B cell (primary cell): ENCODE measurements around the gene MCEE. TPM values are rescaled to one million over a fixed set of nuclear protein-coding genes. Genes with fewer than 3 reads are reported as not detected.

Experiments
- ATAC-seq: fragments of 200-7000 bp; cut with Tn5 transposase; one replicate; pipeline ENCODE4 v1.10.0; 2021; ENCODE audit warnings: low read depth, mild to moderate bottlenecking, moderate number of reproducible peaks, moderate library complexity
- CTCF ChIA-PET: fragments of 350-600 bp; sonication (Branson Sonifier 250); formaldehyde crosslinking; loops from one replicate; lab custom pipeline; 2021; ENCODE audit warnings: antibody characterized with exemption, inconsistent platforms; lab: Charles Lee
- POLR2A ChIA-PET: fragments of 350-600 bp; sonication (Branson Sonifier 250); formaldehyde crosslinking; loops from one replicate; lab custom pipeline; 2021; ENCODE audit warnings: antibody characterized with exemption; lab: Charles Lee
- DNase-seq: peaks from one replicate; pipeline ENCODE4 v3.0.0; 2013
- H2AFZ ChIP-seq: 2 replicates; pipeline ENCODE4 v1.6.1; 2012; ENCODE audit warnings: mild to moderate bottlenecking, low read depth, low read length; ENCODE audit not compliant: insufficient read depth, poor library complexity, severe bottlenecking
- H3K27ac ChIP-seq, 2 donors: 1 replicate in 1 of 2; 2 replicates in 1 of 2; pipeline ENCODE4 v1.5.1; 2012 to 2013; ENCODE audit warnings: low read length in 2 of 2, mild to moderate bottlenecking in 2 of 2, moderate library complexity in 1 of 2
- H3K27me3 ChIP-seq, 4 experiments: fragments of 200-600 bp in 1 of 4; sonication (generic) in 1 of 4; replicated peaks in 1 of 4; 1 replicate in 2 of 4; 2 replicates in 2 of 4; pipeline versions ENCODE4 v1.6.1 to v1.7.0; 2013 to 2016; ENCODE audit warnings: low read length in 3 of 4, mild to moderate bottlenecking in 2 of 4, mixed read lengths in 1 of 4, moderate library complexity in 1 of 4; ENCODE audit not compliant: insufficient read depth in 4 of 4, control insufficient read depth in 3 of 4; ENCODE audit errors: control extremely low read depth in 1 of 4
- H3K36me3 ChIP-seq, 2 experiments: replicated peaks in 1 of 2; 1 replicate in 1 of 2; 2 replicates in 1 of 2; pipeline versions ENCODE4 v1.6.1 to v1.7.1; 2013; ENCODE audit warnings: low read length in 1 of 2; ENCODE audit not compliant: insufficient read depth in 2 of 2, control insufficient read depth in 1 of 2; ENCODE audit errors: control extremely low read depth in 1 of 2, extremely low read depth in 1 of 2
- H3K4me1 ChIP-seq, 2 donors: fragments of 200-600 bp in 1 of 2; sonication (generic) in 1 of 2; 1 replicate in 1 of 2; 2 replicates in 1 of 2; pipeline versions ENCODE4 v1.5.1 to v1.6.1; 2013 to 2017; ENCODE audit warnings: low read length in 2 of 2; ENCODE audit not compliant: control insufficient read depth in 2 of 2, insufficient read depth in 2 of 2
- H3K4me2 ChIP-seq: replicated peaks from 2 replicates; pipeline ENCODE3; 2012; ENCODE audit warnings: mild to moderate bottlenecking, low read depth, low read length; ENCODE audit not compliant: poor library complexity, severe bottlenecking
- H3K4me3 ChIP-seq, 5 experiments: fragments of 200-600 bp in 1 of 5; sonication (generic) in 1 of 5; 1 replicate in 3 of 5; 2 replicates in 2 of 5; pipeline versions ENCODE4 v1.5.1 to v1.7.0; 2011 to 2016; ENCODE audit warnings: low read length in 4 of 5, mild to moderate bottlenecking in 4 of 5, low read depth in 2 of 5, control low read depth in 1 of 5, moderate library complexity in 1 of 5; ENCODE audit not compliant: insufficient read depth in 1 of 5; ENCODE audit errors: control extremely low read depth in 1 of 5, extremely low read depth in 1 of 5
- H3K79me2 ChIP-seq: fragments of 200-600 bp; sonication (generic); one replicate; pipeline ENCODE4 v1.6.0; 2016; ENCODE audit warnings: low read length; ENCODE audit not compliant: control insufficient read depth, insufficient read depth
- H3K9ac ChIP-seq: fragments of 200-600 bp; sonication (generic); 2 replicates; pipeline ENCODE4 v1.6.1; 2017; ENCODE audit warnings: mild to moderate bottlenecking, low read length, moderate library complexity
- H3K9me3 ChIP-seq, 3 donors: one replicate each; pipeline versions ENCODE4 v1.6.1 to v1.7.1; 2013; ENCODE audit warnings: low read length in 2 of 3; ENCODE audit not compliant: control insufficient read depth in 2 of 3, insufficient read depth in 1 of 3; ENCODE audit errors: control extremely low read depth in 1 of 3
- H4K20me1 ChIP-seq: 2 replicates; pipeline ENCODE4 v1.6.0; 2012; ENCODE audit warnings: mild to moderate bottlenecking, low read length; ENCODE audit not compliant: insufficient read depth, control insufficient read depth, poor library complexity, severe bottlenecking
- H3K27ac Mint-ChIP-seq: one replicate; pipeline ENCODE4 v1.8.0; 2021; ENCODE audit warnings: mixed read lengths
- H3K27me3 Mint-ChIP-seq: one replicate; pipeline ENCODE4 v1.8.0; 2021; ENCODE audit warnings: mixed read lengths
- H3K4me1 Mint-ChIP-seq: one replicate; pipeline ENCODE4 v1.8.0; 2021; ENCODE audit warnings: mixed read lengths
- H3K4me3 Mint-ChIP-seq: one replicate; pipeline ENCODE4 v1.8.0; 2021; ENCODE audit warnings: mixed read lengths
- H3K9me3 Mint-ChIP-seq: one replicate; pipeline ENCODE4 v1.8.0; 2022; ENCODE audit warnings: mixed read lengths; ENCODE audit not compliant: insufficient read depth
- CTCF ChIP-seq: fragments of 200-600 bp; IDR thresholded peaks from one replicate; pipeline ENCODE4 v1.8.0; 2022; ENCODE audit warnings: antibody characterized with exemption, mild to moderate bottlenecking
- EZH2 ChIP-seq: IDR thresholded peaks from 2 replicates; pipeline ENCODE4 v1.6.1; 2012; ENCODE audit warnings: borderline replicate concordance, low read depth, mild to moderate bottlenecking, moderate library complexity, low read length; ENCODE audit not compliant: insufficient read depth, poor library complexity, severe bottlenecking
- WGBS: methylation state at CpG from one replicate; pipeline ENCODE4 v1.1.5; 2013; ENCODE audit warnings: missing lambda C conversion rate; ENCODE audit not compliant: insufficient coverage; 5-methylcytosine and 5-hydroxymethylcytosine counted together
- intact Hi-C: fragments of 100-400 bp; cut with micrococcal nuclease; formaldehyde crosslinking; loops from one replicate; pipeline ENCODE4 v1.10.0; 2022
- polyA plus RNA-seq: library from polyadenylated mRNA; depleted of rRNA; stranded (reverse); fragments of >200 nt; gene quantifications from 2 replicates; pipeline ENCODE4 v1.2.3, GENCODE V29; 2012
- total RNA-seq, 2 donors: library from RNA; stranded (reverse); fragments of 120-200 nt in 1 of 2; gene quantifications; 1 replicate in 1 of 2; 2 replicates in 1 of 2; pipeline versions ENCODE4 v1.2.3 to v1.2.4, GENCODE V29; 2013 to 2022

MCEE gene
- total and polyA plus RNA-seq, 2 donors (not counting 1 experiment from before 2014, with no cell fraction given), result 13.1 to 17.6 TPM

DNA sequence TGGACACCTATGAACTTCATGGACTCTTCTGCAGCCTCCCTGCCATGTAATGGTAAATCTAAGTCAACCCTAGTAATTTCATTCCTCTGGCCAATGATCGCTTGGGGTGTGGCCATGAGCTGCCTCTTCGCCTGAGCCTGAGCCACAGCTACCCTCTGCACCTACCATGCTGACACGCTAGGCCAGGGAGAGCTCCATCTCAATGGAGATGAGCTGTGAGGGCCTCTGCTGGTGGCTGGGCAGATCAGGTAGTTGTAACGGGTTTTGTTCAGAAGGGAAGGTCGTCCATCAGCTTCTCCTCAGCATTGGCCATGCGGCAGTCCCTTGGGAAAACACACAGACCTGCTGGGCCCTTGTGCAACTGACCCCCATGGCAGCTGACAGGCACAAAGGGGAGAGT is 24.8 kb upstream of the MCEE start:
- H3K4me3 Mint-ChIP-seq, result no peak overlapping the region
- POLR2A ChIA-PET, result no interaction called here
- DNase-seq, result peak; percentile 23
- H3K4me1 Mint-ChIP-seq, result peaks cover 5% of the 10 kb centered on the region
- H3K27me3 ChIP-seq, result peaks cover 0 to 5% (median 2%) of the 10 kb centered on the region in 4 experiments
- no peak overlapping the region for H3K27ac Mint-ChIP-seq
- no peaks in the 10 kb centered on the region for H4K20me1 ChIP-seq
- H3K27ac ChIP-seq, result no peak overlapping the region
- H3K9me3 Mint-ChIP-seq, result no peaks in the 10 kb centered on the region
- H3K27me3 Mint-ChIP-seq, result peaks cover 4% of the 10 kb centered on the region
- CTCF ChIA-PET, result interaction anchor here (1.0 to 3.2 kb wide), 9 partner anchors 11 to 358 kb away, joined by 3 to 14 read pairs (median 6); partner anchors contain the start of genes MCEE and NAGK
- no peak overlapping the region for H3K4me2 ChIP-seq
- WGBS, result 73% methylated on average over 6 of the region's 6 CpGs
- TF ChIP-seq CTCF, result no peak
- no peaks in the 10 kb centered on the region for H3K79me2 ChIP-seq
- H3K9me3 ChIP-seq, result no peaks in the 10 kb centered on the region
- H3K4me1 ChIP-seq, result peaks cover 6 to 7% of the 10 kb centered on the region in 2 donors
- peaks cover 5 to 14% of the 10 kb centered on the region in 2 experiments for H3K36me3 ChIP-seq
- H3K4me3 ChIP-seq, result no peak overlapping the region
- intact Hi-C loops, result loop anchor here (1.0 kb wide), 1 partner anchor 105 kb away; no protein-coding TSS in a partner anchor
- H2AFZ ChIP-seq, result no peak overlapping the region
- no peak overlapping the region for H3K9ac ChIP-seq
- ATAC-seq, result peak; percentile 36

GRCh38 chr2:71154279-71154678 is 24.2 kb upstream of the MCEE start:
- ChIA-PET CTCF (interaction anchor here (0.7 to 3.2 kb wide), 10 partner anchors 10 to 358 kb away, joined by 3 to 14 read pairs (median 6); partner anchors contain the start of genes MCEE and NAGK), POLR2A (no interaction called here)
- Mint-ChIP-seq H3K9me3 (no peaks in the 10 kb centered on the region), H3K27ac (no peak overlapping the region), H3K4me3 (no peak overlapping the region), H3K4me1 (peaks cover 5% of the 10 kb centered on the region), H3K27me3 (peaks cover 4% of the 10 kb centered on the region)
- Histone ChIP-seq H3K9ac (no peak overlapping the region), H3K9me3 (no peaks in the 10 kb centered on the region), H2AFZ (no peak overlapping the region), H3K4me2 (no peak overlapping the region), H3K27me3 (peaks cover 0 to 5% (median 2%) of the 10 kb centered on the region in 4 experiments), H3K79me2 (no peaks in the 10 kb centered on the region), H4K20me1 (no peaks in the 10 kb centered on the region), H3K27ac (no peak overlapping the region), H3K4me1 (peaks cover 6 to 7% of the 10 kb centered on the region in 2 donors), H3K4me3 (no peak overlapping the region), H3K36me3 (peaks cover 8 to 18% of the 10 kb centered on the region in 2 experiments)
- TF ChIP-seq EZH2, result no peak
- TF ChIP-seq CTCF, result no peak
- intact Hi-C loops, result loop anchor here (1.0 kb wide), 1 partner anchor 105 kb away; no protein-coding TSS in a partner anchor
- DNase-seq (no peak), ATAC-seq (no peak)
- 100% methylated on average over 7 of the region's 8 CpGs for WGBS
